Type B pancreatic cell (in vitro differentiated cells): ENCODE data around the gene RORC. TPM values are rescaled to one million over a fixed set of nuclear protein-coding genes. Genes with fewer than 3 reads are reported as not detected.

ENCODE experiments used
- DNase-seq: peaks from one replicate; pipeline ENCODE4 v3.0.0; 2021; ENCODE audit warnings: mixed read lengths; ENCODE audit not compliant: unreplicated experiment; ENCODE audit errors: extremely low spot score
- H3K27ac Mint-ChIP-seq: 2 replicates; pipeline ENCODE4 v1.8.0; 2021; ENCODE audit warnings: mild to moderate bottlenecking, mixed read lengths
- H3K27me3 Mint-ChIP-seq: 2 replicates; pipeline ENCODE4 v1.8.0; 2021; ENCODE audit warnings: mixed read lengths
- H3K36me3 Mint-ChIP-seq: 2 replicates; pipeline ENCODE4 v1.8.0; 2021; ENCODE audit warnings: mixed read lengths
- H3K4me1 Mint-ChIP-seq: one replicate; pipeline ENCODE4 v1.8.0; 2021; ENCODE audit warnings: mixed read lengths; ENCODE audit not compliant: unreplicated experiment
- H3K4me3 Mint-ChIP-seq: 2 replicates; pipeline ENCODE4 v1.8.0; 2021; ENCODE audit warnings: mild to moderate bottlenecking, mixed read lengths
- H3K9me3 Mint-ChIP-seq: 2 replicates; pipeline ENCODE4 v1.8.0; 2021; ENCODE audit warnings: mixed read lengths
- total RNA-seq: library from RNA; stranded (reverse); gene quantifications from 2 replicates; pipeline ENCODE4 v1.2.1, GENCODE V29; 2021; ENCODE audit warnings: low replicate concordance
- TF ChIP-seq, protein P1 (sequence below): fragments of 200-600 bp; sonication (generic); conservative IDR thresholded peaks from 2 replicates; pipeline ENCODE4 v1.5.0; 2021; ENCODE audit warnings: antibody characterized with exemption, mild to moderate bottlenecking

RORC gene
- total RNA-seq, 1 donor from 2014 or later, result not detected

DNA sequence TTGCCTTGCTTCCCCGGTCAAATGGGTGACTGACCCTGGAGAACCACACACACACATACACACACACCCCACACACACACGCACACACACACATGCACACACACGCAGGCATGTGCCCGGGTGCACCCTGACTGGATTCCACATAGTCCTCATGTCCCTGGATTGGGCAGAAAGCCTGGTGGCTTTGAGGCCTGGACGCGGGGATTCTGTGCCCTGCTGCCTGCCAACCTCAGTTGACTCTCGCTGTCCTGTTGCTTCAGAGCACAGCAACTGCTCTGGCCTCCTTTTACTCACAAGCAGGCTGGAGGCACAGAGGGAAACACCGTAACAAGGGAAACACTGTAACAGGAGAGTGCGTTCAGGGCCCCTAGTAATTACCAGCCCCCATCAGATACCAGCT is 6.4 kb downstream of the RORC start:
- H3K4me1 Mint-ChIP-seq, result peaks cover 11% of the 10 kb centered on the region
- peaks cover 30% of the 10 kb centered on the region for H3K27me3 Mint-ChIP-seq
- no peak overlapping the region for H3K27ac Mint-ChIP-seq

DNA sequence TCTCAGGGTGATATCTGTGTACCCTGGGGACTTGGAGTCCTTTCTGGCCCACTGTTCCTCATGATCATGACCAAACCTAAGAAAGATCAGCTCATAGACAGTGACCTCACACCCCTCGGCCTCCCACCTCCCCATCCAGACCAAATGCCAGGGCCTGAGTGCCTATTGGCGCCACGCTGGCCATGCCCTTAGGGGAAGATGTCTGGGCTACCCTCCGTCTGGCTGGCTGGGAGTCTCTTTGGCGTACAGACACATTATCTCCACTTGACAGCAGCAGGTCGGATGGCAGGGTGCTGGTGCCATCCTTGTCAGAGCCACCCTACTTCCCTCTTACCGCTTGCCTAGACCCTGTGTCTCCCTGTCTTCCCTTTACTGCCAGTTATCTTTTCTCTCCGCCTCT is 8.4 kb downstream of the RORC start:
- peaks cover 27% of the 10 kb centered on the region for H3K27me3 Mint-ChIP-seq
- no peak overlapping the region for H3K4me3 Mint-ChIP-seq
- no peaks in the 10 kb centered on the region for H3K36me3 Mint-ChIP-seq
- H3K9me3 Mint-ChIP-seq, result no peaks in the 10 kb centered on the region
- H3K4me1 Mint-ChIP-seq, result no peaks in the 10 kb centered on the region
- TF ChIP-seq, protein P1, sequence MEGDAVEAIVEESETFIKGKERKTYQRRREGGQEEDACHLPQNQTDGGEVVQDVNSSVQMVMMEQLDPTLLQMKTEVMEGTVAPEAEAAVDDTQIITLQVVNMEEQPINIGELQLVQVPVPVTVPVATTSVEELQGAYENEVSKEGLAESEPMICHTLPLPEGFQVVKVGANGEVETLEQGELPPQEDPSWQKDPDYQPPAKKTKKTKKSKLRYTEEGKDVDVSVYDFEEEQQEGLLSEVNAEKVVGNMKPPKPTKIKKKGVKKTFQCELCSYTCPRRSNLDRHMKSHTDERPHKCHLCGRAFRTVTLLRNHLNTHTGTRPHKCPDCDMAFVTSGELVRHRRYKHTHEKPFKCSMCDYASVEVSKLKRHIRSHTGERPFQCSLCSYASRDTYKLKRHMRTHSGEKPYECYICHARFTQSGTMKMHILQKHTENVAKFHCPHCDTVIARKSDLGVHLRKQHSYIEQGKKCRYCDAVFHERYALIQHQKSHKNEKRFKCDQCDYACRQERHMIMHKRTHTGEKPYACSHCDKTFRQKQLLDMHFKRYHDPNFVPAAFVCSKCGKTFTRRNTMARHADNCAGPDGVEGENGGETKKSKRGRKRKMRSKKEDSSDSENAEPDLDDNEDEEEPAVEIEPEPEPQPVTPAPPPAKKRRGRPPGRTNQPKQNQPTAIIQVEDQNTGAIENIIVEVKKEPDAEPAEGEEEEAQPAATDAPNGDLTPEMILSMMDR, result no peak
- H3K27ac Mint-ChIP-seq, result no peak overlapping the region
- no peak for DNase-seq

More for the DNA sequence above, 6.4 kb downstream of the RORC start:
- no peaks in the 10 kb centered on the region for H3K36me3 Mint-ChIP-seq
- DNase-seq, result no peak
- no peak overlapping the region for H3K4me3 Mint-ChIP-seq
- TF ChIP-seq, protein P1, result no peak
- H3K9me3 Mint-ChIP-seq, result no peaks in the 10 kb centered on the region

DNA sequence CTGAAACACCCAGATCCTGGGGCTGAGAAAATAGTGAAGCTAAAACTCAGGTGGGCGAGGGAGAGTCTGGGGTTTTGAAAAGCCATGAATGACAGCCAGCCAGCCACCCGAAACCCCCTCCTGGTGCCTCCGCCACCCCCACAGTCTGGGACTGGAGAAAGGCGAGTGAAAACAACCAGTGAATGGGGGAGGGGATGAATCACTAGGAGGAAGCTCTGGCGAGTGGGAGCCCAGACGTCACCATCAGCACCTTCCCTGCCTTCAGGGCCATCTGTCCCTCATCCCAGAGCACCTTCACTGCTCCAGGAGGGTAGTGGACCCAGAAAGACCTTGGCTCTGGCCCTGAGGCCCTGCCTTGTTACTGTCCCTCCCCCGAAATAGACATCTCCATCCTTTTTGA is 9.2 kb downstream of the RORC start:
- Mint-ChIP-seq H3K9me3 (no peaks in the 10 kb centered on the region), H3K27me3 (peaks cover 27% of the 10 kb centered on the region), H3K27ac (no peak overlapping the region), H3K4me1 (no peaks in the 10 kb centered on the region), H3K36me3 (no peaks in the 10 kb centered on the region), H3K4me3 (no peak overlapping the region)
- TF ChIP-seq, protein P1, result no peak
- DNase-seq, result no peak

DNA sequence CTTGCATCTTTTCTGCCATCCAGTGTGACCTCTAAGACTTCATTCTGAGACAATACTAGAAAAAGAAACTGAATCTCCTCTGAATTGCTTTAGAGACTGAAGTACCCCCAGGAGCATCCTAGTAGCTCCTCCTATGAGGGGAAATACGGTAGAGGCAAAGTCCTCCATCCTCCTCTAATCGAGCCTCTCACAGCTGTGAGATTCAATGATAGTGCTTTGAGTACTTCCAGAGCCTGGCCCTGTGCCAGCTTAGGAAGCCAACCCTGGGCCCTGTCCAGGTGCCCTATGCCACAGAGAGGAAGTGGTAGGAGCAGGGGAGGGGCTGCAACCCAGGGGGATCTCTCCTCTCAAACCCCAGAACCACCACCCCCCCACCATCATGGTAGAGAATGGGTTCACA is 10.7 kb downstream of the RORC start:
- Mint-ChIP-seq H3K4me1 (no peaks in the 10 kb centered on the region), H3K27me3 (peaks cover 31% of the 10 kb centered on the region), H3K4me3 (no peak overlapping the region), H3K27ac (no peak overlapping the region), H3K36me3 (no peaks in the 10 kb centered on the region), H3K9me3 (no peaks in the 10 kb centered on the region)
- TF ChIP-seq, protein P1, result no peak
- DNase-seq, result no peak

DNA sequence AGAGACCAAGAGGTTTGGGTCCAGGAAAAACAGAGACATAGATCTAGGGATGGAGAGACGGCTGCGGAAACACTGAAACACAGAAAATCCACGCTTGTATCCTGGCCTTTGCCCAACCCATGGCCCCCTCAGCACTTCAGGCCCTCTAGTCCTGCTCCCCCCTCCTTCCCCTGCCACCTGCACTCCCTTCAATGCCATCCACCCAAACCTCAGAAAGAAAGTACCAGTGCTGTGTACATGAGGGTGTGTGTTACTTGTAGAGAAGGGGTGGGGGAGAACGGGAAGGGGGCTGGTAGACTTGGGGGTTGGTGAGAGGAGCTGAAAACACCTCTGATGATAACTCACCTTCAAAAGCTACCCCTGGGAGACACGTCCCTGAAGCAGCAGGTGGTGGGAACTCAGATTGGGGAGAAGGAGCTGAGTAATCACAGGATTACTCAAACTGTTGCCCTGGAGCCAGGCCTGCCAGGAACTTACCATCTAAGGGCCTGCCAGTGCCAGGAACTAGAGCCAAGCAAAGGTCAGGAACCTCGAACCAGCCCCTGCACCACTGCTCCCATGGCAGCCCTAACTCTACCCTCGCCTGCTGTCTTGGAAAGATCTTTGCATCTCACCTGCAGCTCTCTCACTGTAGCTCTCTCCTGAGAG is 11.5 kb downstream of the RORC start:
- TF ChIP-seq, protein P1, result no peak
- H3K36me3 Mint-ChIP-seq, result no peaks in the 10 kb centered on the region
- H3K27me3 Mint-ChIP-seq, result peaks cover 25% of the 10 kb centered on the region
- DNase-seq, result no peak
- H3K9me3 Mint-ChIP-seq, result no peaks in the 10 kb centered on the region
- no peak overlapping the region for H3K4me3 Mint-ChIP-seq
- H3K27ac Mint-ChIP-seq, result no peak overlapping the region
- H3K4me1 Mint-ChIP-seq, result no peaks in the 10 kb centered on the region
